Measurements from ENCODE around the gene SRGAP2.
"Not testable (repeated sequence)": the region's sequence is repeated elsewhere in the genome, so short reads cannot be mapped to it uniquely, and the experiment has no call there.

DNA sequence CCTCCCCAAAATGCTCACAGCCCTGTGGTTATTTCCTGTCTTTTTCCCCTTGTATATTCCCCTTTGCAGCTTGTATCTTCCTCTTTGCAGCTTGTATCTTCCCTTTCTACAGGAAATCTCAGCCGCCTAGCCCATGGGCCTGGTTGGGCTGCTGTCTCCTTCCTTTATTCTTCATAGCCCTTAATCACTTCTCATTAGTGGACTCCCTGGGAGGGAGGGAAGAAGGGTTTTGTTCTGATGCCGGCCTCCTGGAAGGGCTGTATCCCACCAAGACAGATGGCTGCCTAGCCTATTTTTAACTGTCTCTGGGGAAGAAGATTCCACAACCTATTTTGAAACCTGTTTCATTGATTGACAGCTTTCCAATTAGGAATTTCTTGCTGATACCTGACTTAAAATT is 31.8 kb downstream of the SRGAP2 start:
- TF ChIP-seq, protein P1, sequence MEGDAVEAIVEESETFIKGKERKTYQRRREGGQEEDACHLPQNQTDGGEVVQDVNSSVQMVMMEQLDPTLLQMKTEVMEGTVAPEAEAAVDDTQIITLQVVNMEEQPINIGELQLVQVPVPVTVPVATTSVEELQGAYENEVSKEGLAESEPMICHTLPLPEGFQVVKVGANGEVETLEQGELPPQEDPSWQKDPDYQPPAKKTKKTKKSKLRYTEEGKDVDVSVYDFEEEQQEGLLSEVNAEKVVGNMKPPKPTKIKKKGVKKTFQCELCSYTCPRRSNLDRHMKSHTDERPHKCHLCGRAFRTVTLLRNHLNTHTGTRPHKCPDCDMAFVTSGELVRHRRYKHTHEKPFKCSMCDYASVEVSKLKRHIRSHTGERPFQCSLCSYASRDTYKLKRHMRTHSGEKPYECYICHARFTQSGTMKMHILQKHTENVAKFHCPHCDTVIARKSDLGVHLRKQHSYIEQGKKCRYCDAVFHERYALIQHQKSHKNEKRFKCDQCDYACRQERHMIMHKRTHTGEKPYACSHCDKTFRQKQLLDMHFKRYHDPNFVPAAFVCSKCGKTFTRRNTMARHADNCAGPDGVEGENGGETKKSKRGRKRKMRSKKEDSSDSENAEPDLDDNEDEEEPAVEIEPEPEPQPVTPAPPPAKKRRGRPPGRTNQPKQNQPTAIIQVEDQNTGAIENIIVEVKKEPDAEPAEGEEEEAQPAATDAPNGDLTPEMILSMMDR (IDR thresholded peaks at IDR 0.05), result not testable (repeated sequence)
- not testable (repeated sequence) for TF ChIP-seq SP1 (CRISPR knock-in tag; conservative IDR thresholded peaks at IDR 0.05); PRRX2 (CRISPR knock-in tag; IDR thresholded peaks at IDR 0.05); KAT7 (CRISPR knock-in tag; IDR thresholded peaks at IDR 0.05; ENCODE audit: borderline replicate concordance); ZNF416 (CRISPR knock-in tag; IDR thresholded peaks at IDR 0.05); ZNF232 (CRISPR knock-in tag; IDR thresholded peaks at IDR 0.05); RORB (CRISPR knock-in tag; IDR thresholded peaks at IDR 0.05); CREB1 (CRISPR knock-in tag; IDR thresholded peaks at IDR 0.05)
- TF ChIP-seq, protein P2, sequence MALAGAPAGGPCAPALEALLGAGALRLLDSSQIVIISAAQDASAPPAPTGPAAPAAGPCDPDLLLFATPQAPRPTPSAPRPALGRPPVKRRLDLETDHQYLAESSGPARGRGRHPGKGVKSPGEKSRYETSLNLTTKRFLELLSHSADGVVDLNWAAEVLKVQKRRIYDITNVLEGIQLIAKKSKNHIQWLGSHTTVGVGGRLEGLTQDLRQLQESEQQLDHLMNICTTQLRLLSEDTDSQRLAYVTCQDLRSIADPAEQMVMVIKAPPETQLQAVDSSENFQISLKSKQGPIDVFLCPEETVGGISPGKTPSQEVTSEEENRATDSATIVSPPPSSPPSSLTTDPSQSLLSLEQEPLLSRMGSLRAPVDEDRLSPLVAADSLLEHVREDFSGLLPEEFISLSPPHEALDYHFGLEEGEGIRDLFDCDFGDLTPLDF (CRISPR knock-in tag; IDR thresholded peaks at IDR 0.05), result not testable (repeated sequence)
